ENCODE measurements around the gene PIGQ.
A peak's percentile ranks its signal among the peaks of the same experiment; 100 is the strongest.

The PIGQ gene

DNA sequence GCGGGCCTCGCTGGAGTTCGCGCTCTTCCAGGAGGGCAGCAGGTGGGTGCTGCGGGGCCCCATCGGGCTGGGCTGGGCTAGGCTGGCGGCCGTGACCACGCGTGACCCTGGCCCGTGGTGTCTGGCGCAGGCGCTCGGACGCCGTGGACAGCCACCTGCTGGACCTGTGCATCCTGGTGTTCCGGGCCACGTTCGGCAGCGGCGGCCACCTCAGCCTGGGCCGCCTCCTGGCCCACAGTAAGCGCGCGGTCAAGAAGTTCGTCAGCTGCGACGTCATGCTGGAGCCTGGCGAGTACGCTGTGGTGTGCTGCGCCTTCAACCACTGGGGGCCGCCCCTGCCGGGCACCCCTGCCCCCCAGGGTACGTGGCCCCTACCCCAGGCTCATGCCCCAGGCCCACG is 17.6 kb upstream of the PIGQ start:
- Histone ChIP-seq H3K9me3 (ENCODE audit: control insufficient read depth, low read length) (no peaks in the 10 kb centered on the region), H3K27me3 (replicated peaks; ENCODE audit: control insufficient read depth, insufficient read depth, low read length) (no peaks in the 10 kb centered on the region), H3K4me1 (ENCODE audit: control insufficient read depth, insufficient read depth, low read length) (peaks cover 11% of the 10 kb centered on the region), H3K4me3 (ENCODE audit: low read length) (no peak overlapping the region), H3K36me3 (ENCODE audit: control insufficient read depth, insufficient read depth, low read length, severe bottlenecking) (peaks cover 17% of the 10 kb centered on the region), H3K9ac (ENCODE audit: low read length) (no peak overlapping the region)
- no peak for DNase-seq (ENCODE audit: low read depth)

DNA sequence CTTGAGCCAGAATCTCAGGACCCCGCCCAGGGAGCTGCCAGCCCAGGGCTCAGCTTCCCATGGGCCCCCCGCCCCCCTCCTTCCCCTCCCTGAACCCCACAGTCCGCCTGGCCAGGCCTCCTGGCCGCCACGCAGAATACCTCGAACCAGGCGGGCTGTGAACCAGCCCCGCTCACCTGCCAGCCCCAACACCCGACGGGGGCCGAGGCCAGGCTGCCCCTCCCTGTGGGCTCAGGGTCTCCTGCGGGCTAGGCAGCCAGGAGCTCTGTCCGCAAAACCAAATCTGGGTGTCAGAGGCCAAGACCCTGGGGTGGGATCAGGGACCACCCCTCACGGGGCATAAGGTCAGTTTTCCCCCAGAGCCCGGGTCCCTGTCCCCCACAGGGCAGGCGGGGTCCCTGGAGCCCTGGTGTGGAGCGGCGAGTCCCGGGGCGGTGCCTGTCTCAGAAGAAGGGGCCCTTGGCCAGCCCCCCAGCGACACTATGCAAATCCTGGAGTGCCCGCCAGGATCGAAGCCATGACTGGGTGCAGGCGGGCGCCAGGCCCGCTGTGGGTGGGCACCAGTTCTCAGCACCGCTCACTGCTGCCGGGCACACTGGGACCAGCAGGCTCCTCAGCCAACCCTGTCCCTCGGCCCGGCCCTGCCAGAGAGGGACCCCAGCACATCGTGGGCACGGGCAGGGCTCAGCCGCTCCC is 16.0 kb upstream of the PIGQ start:
- Histone ChIP-seq H3K4me3 (ENCODE audit: low read length) (no peak overlapping the region), H3K9me3 (ENCODE audit: control insufficient read depth, low read length) (no peaks in the 10 kb centered on the region), H3K4me1 (ENCODE audit: control insufficient read depth, insufficient read depth, low read length) (peaks cover 11% of the 10 kb centered on the region), H3K27me3 (replicated peaks; ENCODE audit: control insufficient read depth, insufficient read depth, low read length) (no peaks in the 10 kb centered on the region), H3K36me3 (ENCODE audit: control insufficient read depth, insufficient read depth, low read length, severe bottlenecking) (peaks cover 12% of the 10 kb centered on the region), H3K9ac (ENCODE audit: low read length) (peak overlapping the region; percentile 51)
- DNase-seq (ENCODE audit: low read depth): no peak

DNA sequence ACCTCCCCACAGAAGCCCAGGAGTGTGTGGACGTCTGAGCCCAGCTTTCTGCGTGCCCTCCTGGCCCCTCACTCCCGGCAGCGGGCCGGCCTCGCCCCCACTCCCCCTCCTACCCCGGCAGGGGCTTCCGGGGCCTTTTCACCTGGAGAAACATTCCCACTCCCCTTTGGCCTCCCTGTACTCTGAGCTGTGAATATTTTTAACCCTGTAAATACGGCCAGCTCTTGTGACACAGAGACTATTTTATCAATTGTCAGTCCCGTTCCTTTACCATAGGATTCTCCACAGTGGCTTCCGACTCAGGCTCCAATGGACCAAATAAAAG is 15.5 kb upstream of the PIGQ start:
- no peaks in the 10 kb centered on the region for H3K9me3 ChIP-seq (ENCODE audit: control insufficient read depth, low read length)
- H3K9ac ChIP-seq (ENCODE audit: low read length): peak overlapping the region; percentile 51
- no peak for DNase-seq (ENCODE audit: low read depth)
- H3K36me3 ChIP-seq (ENCODE audit: control insufficient read depth, insufficient read depth, low read length, severe bottlenecking): peaks cover 12% of the 10 kb centered on the region
- H3K4me3 ChIP-seq (ENCODE audit: low read length): no peak overlapping the region
- H3K27me3 ChIP-seq (replicated peaks; ENCODE audit: control insufficient read depth, insufficient read depth, low read length): peaks cover 2% of the 10 kb centered on the region
- peaks cover 11% of the 10 kb centered on the region for H3K4me1 ChIP-seq (ENCODE audit: control insufficient read depth, insufficient read depth, low read length)

DNA sequence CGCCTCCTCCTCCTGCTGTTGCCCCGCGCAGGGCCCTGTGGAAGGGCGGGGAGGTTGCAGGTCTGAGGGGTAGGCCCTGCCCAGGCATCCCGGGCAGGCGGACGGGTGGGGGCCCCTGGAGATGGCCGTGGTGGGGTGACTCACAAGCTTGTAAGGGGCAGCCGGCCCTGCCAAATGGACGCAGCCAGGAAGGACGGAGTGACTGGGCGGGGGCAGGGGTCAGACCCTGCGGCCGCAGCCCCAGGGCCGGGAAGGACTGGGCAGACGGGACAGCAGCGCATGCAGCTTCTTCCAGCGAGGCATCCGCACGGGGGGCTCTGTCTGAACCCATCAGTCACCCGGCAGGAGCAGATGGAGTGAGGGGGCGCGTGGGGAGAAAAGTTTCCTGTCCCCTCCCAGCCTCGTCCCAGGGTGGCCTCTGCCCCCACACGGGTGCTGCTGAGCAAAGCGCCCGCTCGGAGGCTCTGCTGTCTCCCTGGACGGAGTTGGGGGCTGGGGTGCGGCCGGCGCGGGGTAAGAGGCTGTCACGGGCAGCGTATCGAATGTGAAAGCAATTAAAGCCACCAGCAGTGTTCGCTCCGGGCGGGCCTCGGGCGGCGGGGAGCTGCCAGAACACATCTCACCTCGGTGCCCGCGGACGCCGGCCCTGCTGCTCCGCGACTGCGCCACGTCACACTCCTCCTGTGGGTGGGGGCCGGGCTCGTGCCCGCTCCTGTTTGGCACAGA is 15.0 kb upstream of the PIGQ start:
- Histone ChIP-seq H3K9me3 (ENCODE audit: control insufficient read depth, low read length) (no peaks in the 10 kb centered on the region), H3K9ac (ENCODE audit: low read length) (peak overlapping the region; percentile 73), H3K4me1 (ENCODE audit: control insufficient read depth, insufficient read depth, low read length) (peaks cover 11% of the 10 kb centered on the region), H3K27me3 (replicated peaks; ENCODE audit: control insufficient read depth, insufficient read depth, low read length) (peaks cover 6% of the 10 kb centered on the region), H3K36me3 (ENCODE audit: control insufficient read depth, insufficient read depth, low read length, severe bottlenecking) (peaks cover 9% of the 10 kb centered on the region), H3K4me3 (ENCODE audit: low read length) (peak overlapping the region; percentile 37)
- peak; percentile 68 for DNase-seq (ENCODE audit: low read depth)

DNA sequence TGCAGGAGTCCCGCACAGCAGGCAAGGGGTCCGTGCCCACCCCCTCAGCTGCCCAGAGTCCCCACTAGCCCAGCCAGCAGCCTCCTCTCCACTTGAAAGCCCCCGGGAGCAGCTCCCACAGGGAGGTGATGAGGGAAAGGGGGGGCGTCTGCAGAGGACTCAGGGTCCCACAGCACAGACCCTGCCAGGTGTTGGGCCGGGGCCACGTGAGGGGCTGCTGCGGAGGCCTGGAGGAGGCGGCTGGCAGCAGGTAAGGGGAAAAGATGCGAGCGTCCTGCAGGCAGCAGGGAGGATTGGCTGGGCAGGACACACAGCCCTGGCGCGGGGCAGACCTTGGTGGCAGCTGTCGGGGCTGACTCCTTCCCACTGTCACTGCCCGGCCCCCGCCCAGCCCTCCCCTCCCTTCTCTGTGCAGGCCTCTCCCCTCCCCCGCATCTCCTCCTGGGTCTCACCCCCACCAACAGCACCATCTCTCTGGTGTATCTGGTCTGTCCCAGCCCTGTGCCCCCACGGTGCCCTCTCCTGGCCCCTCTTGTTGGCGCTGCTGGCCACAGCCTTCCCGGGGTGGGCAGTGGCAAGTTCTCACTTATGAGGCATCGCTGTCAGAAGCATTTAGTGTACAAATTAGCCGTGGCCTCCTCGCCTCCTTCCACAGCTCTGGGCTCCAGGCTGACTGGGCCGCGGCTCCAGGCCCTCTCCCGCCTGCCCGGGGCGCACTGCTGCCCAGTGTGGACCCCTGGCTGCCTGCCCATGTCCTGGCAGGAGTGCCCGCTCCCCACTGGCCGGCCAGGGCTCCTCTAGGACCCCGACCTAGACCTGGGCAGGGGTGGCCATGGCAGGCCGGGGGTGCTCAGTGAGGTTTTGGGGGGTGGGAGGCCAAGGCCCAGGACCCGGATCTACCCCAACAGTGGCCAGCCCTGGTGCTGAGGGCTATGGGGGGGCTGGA is 14.0 kb upstream of the PIGQ start:
- Histone ChIP-seq H3K4me3 (ENCODE audit: low read length) (no peak overlapping the region), H3K4me1 (ENCODE audit: control insufficient read depth, insufficient read depth, low read length) (peaks cover 11% of the 10 kb centered on the region), H3K9ac (ENCODE audit: low read length) (peak overlapping the region; percentile 73), H3K27me3 (replicated peaks; ENCODE audit: control insufficient read depth, insufficient read depth, low read length) (peaks cover 6% of the 10 kb centered on the region), H3K36me3 (ENCODE audit: control insufficient read depth, insufficient read depth, low read length, severe bottlenecking) (peaks cover 7% of the 10 kb centered on the region), H3K9me3 (ENCODE audit: control insufficient read depth, low read length) (no peaks in the 10 kb centered on the region)
- no peak for DNase-seq (ENCODE audit: low read depth)

DNA sequence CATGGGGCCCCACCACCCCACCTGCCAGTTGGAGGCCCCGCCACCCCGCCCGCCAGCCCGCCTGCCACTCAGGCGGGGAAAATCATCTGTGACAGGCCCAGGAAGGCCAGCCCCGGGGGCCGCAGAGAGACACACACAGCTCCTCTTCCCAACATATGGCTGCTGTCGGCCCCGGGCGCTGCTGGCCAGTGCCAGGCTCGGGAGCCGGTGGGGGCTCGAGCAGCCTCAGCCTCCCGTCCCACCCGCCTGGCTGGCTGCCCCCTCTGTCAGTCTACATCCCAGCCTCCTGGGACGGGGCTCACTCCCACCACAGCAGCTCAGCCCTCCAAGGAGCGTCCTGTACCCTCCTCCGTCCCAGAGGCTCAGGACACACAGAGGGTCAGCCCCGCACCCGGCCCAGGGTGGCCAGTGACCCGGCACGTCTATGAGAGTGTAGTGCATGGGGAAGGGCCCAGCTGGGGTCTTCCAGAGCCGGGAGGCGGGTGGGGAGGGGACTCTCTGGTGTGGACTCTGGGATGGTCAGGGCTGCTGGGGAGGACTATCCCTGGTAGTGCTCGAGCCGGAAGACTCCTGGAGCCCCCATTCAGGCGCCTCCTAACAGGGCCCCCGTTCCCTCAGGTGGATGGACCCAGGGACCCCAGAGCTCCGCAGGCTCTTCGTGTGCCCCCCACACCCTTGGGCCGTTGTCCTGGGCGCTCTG is 13.1 kb upstream of the PIGQ start:
- Histone ChIP-seq H3K9ac (ENCODE audit: low read length) (no peak overlapping the region), H3K4me1 (ENCODE audit: control insufficient read depth, insufficient read depth, low read length) (peaks cover 11% of the 10 kb centered on the region), H3K36me3 (ENCODE audit: control insufficient read depth, insufficient read depth, low read length, severe bottlenecking) (peaks cover 4% of the 10 kb centered on the region), H3K27me3 (replicated peaks; ENCODE audit: control insufficient read depth, insufficient read depth, low read length) (peaks cover 10% of the 10 kb centered on the region), H3K4me3 (ENCODE audit: low read length) (no peak overlapping the region), H3K9me3 (ENCODE audit: control insufficient read depth, low read length) (no peaks in the 10 kb centered on the region)
- no peak for DNase-seq (ENCODE audit: low read depth)

DNA sequence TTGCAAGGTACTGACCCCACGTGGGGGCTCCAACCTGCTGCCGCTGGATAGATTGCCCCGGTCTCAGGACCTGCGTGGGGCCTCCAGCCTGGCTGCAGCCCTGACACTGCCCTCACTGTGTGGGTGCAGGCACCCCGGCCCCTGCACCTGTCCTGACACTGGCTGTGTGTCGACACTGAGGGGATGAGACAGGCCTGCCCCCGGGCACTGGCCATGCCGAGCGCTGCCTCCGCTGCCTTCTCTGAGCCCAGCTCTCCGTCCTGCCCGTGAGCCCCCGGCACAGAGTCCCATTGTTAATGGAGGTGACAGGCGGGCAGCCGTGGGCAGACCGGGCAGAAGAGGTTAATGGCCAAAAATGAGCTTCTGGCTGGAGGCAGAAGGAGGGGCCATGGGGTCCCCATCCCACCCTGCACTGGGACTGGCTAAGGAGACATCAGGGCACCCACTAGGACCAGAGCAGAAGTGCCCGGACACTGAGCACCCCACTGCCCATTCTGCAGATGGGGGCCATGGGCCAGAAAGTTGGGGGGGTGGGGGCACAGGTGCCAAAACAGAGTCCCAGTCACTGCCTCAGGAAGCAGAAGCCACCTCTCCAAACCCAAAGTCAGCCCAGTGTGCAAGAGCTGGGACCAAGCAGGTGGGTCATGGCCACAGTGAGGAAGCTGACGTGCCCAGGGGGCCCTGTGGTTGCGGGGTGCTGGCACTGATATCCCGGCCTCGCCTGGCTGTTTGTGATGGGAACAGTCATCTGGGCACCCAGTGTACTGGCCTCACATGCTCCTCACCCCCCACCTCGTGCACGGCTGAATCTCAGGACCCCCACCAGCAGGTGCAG is 12.1 kb upstream of the PIGQ start:
- Histone ChIP-seq H3K9me3 (ENCODE audit: control insufficient read depth, low read length) (no peaks in the 10 kb centered on the region), H3K27me3 (replicated peaks; ENCODE audit: control insufficient read depth, insufficient read depth, low read length) (peaks cover 14% of the 10 kb centered on the region), H3K4me3 (ENCODE audit: low read length) (no peak overlapping the region), H3K4me1 (ENCODE audit: control insufficient read depth, insufficient read depth, low read length) (peaks cover 11% of the 10 kb centered on the region), H3K36me3 (ENCODE audit: control insufficient read depth, insufficient read depth, low read length, severe bottlenecking) (no peaks in the 10 kb centered on the region), H3K9ac (ENCODE audit: low read length) (no peak overlapping the region)
- no peak for DNase-seq (ENCODE audit: low read depth)

DNA sequence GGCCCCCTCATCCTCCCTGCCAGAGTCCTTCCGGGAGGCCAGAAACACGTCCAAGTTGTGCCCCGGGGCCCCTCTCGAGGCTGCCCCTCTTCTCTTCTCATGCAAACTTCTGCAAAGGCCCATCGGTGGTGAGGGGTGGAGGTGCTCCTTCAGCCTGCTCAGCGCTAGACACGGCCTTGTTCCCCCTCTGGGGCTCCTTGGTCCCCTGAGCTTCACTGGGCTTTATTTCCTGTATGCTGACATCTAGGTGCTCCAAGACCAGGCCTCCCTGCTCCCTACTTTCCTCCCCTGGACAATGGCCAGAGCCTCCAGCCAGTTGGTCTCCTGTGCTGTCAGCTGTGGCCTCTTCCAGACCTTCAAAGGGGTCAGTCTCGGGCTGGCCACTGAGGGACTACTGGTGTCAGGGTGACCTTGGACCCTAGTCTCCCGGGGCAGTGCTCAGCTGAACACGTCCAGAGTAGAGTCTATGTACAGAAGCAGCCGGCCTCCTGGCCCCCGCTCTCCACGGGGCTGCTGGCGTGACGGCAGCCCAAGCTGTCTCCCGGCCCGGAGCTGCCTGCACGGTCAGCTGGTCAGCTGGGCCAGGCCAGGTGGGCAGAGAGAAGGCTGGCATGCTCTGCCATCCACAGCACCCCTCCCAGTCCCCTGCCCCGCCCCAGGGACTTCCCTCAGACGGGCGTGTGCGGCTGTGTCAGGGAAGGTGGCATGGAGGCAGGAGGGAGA is 11.3 kb upstream of the PIGQ start:
- Histone ChIP-seq H3K9ac (ENCODE audit: low read length) (no peak overlapping the region), H3K4me3 (ENCODE audit: low read length) (no peak overlapping the region), H3K9me3 (ENCODE audit: control insufficient read depth, low read length) (no peaks in the 10 kb centered on the region), H3K4me1 (ENCODE audit: control insufficient read depth, insufficient read depth, low read length) (peaks cover 11% of the 10 kb centered on the region), H3K36me3 (ENCODE audit: control insufficient read depth, insufficient read depth, low read length, severe bottlenecking) (no peaks in the 10 kb centered on the region), H3K27me3 (replicated peaks; ENCODE audit: control insufficient read depth, insufficient read depth, low read length) (peaks cover 14% of the 10 kb centered on the region)
- no peak for DNase-seq (ENCODE audit: low read depth)

DNA sequence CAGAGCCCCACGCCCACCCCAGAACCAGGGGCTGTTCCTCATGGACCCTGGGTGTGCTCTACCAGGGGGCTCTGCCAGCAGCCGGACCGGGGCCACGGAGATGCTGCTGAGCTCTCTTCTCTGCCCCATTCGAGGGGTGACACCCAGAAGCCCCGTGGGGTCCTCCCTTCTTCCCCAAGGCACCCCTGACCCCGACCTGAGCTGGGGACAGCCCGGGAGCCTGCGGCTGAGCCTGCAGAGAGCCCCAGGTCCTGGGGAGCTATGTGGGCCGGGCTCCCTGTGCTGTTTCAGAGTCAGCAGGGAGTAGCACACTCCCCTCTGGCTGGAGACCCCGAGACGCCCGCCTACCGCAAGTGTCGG is 10.8 kb upstream of the PIGQ start:
- Histone ChIP-seq H3K4me1 (ENCODE audit: control insufficient read depth, insufficient read depth, low read length) (peaks cover 10% of the 10 kb centered on the region), H3K27me3 (replicated peaks; ENCODE audit: control insufficient read depth, insufficient read depth, low read length) (peaks cover 14% of the 10 kb centered on the region), H3K9me3 (ENCODE audit: control insufficient read depth, low read length) (no peaks in the 10 kb centered on the region), H3K9ac (ENCODE audit: low read length) (no peak overlapping the region), H3K4me3 (ENCODE audit: low read length) (no peak overlapping the region), H3K36me3 (ENCODE audit: control insufficient read depth, insufficient read depth, low read length, severe bottlenecking) (no peaks in the 10 kb centered on the region)
- no peak for DNase-seq (ENCODE audit: low read depth)
